ENCODE results near the gene TTC3.

TTC3 gene

DNA sequence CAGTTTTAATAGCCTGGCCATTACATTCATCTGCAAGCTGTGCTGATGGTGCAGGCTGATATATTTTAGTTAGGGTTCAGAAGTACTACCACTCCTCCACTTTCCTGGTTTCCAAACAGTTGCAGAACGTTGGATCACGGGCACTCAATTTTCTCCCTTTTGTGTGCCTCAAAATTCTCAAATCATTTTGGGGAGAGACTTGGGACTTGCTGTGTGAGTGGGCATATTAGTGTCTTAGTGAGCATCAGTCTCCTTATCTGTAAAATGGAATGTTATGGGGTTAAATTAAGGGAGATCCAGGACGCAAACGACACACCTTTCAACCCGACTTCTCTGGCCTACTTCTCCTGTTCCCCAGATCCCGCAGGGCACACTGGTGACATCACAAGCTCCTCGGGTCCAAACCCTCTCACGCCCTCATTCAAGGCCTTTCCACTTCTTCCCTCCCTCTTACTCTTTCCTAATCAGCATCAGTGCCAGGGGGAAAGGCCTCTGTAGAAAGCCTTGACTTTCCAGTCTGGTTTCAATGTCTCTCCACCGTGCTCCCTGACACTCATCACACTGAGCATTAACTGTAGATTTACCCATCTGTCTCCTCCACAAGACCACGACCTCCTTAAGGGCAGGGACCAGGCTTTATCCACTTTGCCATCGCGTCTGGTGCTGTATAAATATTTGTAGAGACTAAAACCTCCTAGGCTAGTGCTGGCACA is 1.3 kb upstream of the TTC3 start:
- DNase-seq (ENCODE audit: low read depth) = no peak
- TF ChIP-seq, protein P1, sequence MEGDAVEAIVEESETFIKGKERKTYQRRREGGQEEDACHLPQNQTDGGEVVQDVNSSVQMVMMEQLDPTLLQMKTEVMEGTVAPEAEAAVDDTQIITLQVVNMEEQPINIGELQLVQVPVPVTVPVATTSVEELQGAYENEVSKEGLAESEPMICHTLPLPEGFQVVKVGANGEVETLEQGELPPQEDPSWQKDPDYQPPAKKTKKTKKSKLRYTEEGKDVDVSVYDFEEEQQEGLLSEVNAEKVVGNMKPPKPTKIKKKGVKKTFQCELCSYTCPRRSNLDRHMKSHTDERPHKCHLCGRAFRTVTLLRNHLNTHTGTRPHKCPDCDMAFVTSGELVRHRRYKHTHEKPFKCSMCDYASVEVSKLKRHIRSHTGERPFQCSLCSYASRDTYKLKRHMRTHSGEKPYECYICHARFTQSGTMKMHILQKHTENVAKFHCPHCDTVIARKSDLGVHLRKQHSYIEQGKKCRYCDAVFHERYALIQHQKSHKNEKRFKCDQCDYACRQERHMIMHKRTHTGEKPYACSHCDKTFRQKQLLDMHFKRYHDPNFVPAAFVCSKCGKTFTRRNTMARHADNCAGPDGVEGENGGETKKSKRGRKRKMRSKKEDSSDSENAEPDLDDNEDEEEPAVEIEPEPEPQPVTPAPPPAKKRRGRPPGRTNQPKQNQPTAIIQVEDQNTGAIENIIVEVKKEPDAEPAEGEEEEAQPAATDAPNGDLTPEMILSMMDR (IDR thresholded peaks at IDR 0.05; ENCODE audit: low read depth, low read length, missing control alignments) = no peak
- peak overlapping the region; percentile 74 for H3K4me3 ChIP-seq (ENCODE audit: low read depth, low read length)

DNA sequence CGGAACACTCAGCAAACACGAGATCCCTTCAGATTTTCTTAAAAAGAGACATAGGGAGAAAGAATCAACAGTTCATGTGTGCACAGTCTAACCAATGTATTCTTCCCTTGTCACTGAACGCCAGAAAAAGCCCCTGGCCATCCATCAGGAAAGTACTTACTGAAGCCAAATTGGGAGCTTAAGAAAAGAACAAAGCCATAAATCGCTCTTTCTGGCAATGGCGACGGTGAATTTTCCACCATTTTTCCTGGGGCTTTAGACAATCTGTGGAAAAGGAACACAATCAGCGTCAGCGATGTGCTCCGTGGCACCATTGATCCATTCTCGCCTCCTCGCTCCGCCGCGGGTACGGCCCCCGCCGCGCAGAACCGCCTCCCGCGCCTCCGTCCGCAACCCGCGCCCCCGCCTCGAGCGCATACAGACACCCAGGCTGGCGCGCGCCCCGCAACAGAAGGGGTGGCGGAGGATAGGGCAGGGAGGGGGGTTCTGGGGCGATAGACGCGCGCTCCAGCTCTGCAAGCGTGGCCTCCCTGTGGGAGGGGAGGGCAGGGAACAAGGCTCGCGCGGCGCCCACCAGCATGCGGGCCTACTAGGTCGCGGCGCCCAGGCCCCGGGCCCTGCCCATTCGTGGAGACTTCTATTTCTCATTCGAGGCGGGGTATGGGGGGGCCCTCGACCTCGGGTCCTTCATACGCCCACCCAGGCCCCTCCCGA is 623 bp upstream of the TTC3 start:
- DNase-seq (ENCODE audit: low read depth) = no peak
- TF ChIP-seq, protein P1 (IDR thresholded peaks at IDR 0.05; ENCODE audit: low read depth, low read length, missing control alignments) = no peak
- H3K4me3 ChIP-seq (ENCODE audit: low read depth, low read length) = peak overlapping the region; percentile 74

DNA sequence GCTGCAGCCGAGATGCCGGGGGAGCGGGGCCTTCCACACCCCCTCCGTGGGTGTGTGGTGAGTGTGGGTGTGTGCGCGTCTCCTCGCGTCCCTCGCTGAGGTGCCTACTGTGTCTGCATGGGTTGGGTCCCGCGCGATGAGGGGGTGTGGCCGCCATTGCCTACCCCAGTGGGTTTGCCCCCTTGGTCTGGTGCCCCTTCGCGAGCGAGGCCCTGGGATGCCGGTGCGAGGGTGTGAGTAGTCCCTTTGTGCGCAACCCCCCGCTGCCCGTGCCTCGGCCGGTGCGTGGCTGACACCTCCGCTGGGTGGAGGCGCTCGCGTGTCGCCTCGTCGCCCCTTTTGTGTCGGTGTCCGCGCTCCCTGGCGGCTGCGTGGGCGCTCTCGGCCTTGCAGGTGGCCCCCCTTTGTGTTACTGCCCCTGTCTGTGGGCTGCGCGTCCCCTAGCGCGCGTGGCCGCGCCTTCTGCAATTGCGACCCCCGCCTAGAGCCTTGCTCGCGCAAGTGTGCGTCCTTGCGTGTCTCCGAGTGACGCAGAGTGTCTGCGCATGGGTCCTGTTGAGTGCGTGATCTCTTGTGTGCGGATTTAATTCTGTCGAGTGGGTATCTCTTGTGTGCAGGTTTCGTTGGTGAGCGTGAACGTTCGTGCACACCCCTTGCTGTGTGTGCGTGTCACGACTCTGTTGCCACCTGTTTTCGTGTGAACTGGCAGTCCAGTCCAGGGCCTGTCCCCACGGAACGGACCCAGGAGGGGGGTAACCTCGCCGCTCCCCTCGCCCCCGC is 553 bp downstream of the TTC3 start:
- TF ChIP-seq, protein P1 (IDR thresholded peaks at IDR 0.05; ENCODE audit: low read depth, low read length, missing control alignments) = peak; percentile 26
- peak; percentile 39 for DNase-seq (ENCODE audit: low read depth)

DNA sequence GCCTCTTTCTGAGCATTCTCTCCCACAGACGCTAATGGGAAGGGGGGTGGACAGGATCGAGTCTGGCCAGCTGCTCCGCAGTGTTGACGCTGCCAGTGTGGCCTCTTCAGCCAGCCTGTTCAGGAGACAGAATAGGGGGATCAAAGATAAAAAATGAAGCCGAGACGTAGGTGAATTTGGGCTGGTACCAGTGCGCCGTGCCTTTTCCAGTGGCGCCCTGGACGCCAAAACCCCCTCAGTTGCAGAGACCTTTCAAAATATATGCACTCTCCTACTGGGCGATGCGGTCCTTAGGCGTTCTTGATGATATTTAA is 1.1 kb downstream of the TTC3 start:
- TF ChIP-seq, protein P1 (IDR thresholded peaks at IDR 0.05; ENCODE audit: low read depth, low read length, missing control alignments) = no peak
- DNase-seq (ENCODE audit: low read depth) = no peak
- H3K4me3 ChIP-seq (ENCODE audit: low read depth, low read length) = peak overlapping the region; percentile 78

More for the DNA sequence above, 553 bp downstream of the TTC3 start:
- H3K4me3 ChIP-seq (ENCODE audit: low read depth, low read length) = peak overlapping the region; percentile 78

DNA sequence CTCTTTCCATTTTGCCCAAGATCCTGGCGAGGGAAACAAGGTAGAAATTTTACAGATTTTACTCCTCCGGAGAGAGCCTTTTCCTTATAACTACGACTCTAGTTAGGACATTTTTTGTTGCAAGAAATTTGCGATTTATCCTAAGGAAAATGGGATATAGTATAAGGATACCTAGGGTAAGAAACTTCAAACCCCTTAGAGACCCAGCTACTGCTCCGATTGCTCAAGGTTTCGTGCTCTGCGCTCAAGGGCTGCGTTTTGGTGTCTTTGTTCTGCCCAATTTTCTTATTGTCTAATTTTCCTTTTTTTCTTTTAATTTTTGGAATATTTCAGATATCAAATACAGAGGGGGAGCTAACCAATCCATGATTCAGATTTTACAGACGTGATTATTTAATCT is 1.5 kb downstream of the TTC3 start:
- no peak for DNase-seq (ENCODE audit: low read depth)
- TF ChIP-seq, protein P1 (IDR thresholded peaks at IDR 0.05; ENCODE audit: low read depth, low read length, missing control alignments) = no peak

DNA sequence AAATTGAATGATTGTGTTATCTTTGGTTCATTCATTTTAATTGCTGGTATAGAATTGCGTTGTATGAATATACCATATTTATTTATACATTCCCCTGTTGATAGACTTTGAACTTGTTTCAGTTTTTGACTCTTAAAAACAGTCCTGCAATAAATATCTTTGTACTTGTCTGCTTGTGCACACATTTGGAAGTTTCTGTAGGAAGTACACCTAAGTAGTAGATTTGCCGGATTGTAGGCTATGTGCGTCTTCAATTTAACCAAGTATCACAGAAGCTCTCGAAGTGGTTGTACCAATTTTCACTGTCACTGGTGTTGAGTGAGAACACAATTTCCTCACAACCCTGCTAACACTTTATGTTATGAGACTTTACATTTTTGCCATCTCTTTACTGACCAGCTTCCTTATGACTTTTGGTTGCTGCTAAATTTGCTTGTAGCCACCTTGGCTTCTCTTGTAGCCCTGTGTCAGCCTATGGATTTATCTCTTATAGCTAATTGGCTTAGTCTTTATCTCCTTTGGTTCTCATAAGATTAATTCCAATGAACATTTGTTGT is 2.2 kb downstream of the TTC3 start:
- no peak overlapping the region for H3K4me3 ChIP-seq (ENCODE audit: low read depth, low read length)
- TF ChIP-seq, protein P1 (IDR thresholded peaks at IDR 0.05; ENCODE audit: low read depth, low read length, missing control alignments) = no peak
- DNase-seq (ENCODE audit: low read depth) = no peak

More for the DNA sequence above, 1.5 kb downstream of the TTC3 start:
- peak overlapping the region; percentile 78 for H3K4me3 ChIP-seq (ENCODE audit: low read depth, low read length)
